Daoy (cell line): ENCODE measurements around the gene ASPSCR1. TPM values are rescaled to one million over a fixed set of nuclear protein-coding genes. Genes with fewer than 3 reads are reported as not detected.
A peak's percentile ranks its signal among the peaks of the same experiment; 100 is the strongest.

Source experiments
- DNase-seq: peaks from one replicate; pipeline ENCODE4 v3.0.0-alpha.2; 2015; ENCODE audit warnings: low read depth
- total RNA-seq: library from RNA; depleted of rRNA; stranded (reverse); fragments of >200 nt; shearing (Covaris generic); gene quantifications from 2 replicates; pipeline ENCODE4 v1.2.3, GENCODE V29; 2014

ASPSCR1 gene
- total RNA-seq, 1 experiment from 2014 or later: 41.3 TPM

DNA sequence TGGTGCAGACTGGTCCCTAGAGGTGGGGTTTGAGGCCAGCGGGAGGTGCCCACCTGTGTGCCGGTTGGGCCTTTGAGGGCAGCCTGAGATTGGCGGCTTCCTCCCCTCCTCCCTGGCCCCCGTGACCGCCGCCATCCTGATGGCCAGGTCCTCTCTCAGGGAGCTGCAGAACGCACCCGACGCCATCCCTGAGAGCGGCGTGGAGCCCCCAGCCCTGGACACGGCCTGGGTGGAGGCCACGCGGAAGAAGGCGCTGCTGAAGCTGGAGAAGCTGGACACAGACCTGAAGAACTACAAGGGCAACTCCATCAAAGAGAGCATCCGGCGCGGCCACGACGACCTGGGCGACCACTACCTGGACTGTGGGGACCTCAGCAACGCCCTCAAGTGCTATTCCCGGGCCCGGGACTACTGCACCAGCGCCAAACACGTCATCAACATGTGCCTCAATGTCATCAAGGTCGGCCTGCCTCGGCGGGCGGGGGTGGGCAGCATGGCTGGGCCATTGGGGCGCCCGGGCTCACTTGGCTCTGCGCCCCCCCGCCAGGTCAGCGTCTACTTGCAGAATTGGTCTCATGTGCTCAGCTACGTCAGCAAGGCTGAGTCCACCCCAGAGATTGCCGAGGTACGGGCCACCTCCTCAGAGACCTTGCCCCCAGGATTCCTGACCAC is 77.1 kb downstream of the ASPSCR1 start:
- DNase-seq: peak; percentile 10

- DNase-seq: peak; percentile 9
These were observed 77.9 kb downstream of the ASPSCR1 start for GRCh38 chr17:82055023-82055964.

DNA sequence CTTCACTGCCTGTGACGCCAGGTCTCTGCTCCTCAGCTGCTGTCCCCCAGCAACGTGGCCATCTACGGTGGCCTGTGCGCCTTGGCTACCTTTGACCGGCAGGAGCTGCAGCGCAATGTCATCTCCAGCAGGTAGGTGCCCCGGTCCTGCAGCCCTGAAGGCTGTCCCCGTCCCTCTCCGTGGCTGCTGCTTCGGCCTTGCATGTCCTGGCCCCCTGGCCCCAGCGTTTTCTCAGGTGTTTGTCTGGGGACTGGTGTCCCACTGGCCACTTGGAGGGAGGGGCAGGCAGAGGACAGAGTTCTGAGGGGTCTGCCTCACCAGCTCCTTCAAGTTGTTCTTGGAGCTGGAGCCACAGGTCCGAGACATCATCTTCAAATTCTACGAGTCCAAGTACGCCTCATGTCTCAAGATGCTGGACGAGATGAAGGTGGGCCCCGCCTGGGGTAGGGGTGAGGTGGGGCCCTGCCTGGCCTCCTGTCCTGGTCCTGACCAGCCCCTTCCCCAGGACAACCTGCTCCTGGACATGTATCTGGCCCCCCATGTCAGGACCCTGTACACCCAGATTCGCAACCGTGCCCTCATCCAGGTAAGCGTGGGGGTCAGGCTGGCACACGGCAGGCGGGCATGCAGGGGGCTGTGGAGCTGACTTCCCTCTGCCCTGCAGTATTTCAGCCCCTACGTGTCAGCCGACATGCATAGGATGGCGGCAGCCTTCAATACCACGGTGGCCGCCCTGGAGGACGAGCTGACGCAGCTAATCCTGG is 78.7 kb downstream of the ASPSCR1 start:
- DNase-seq: peak; percentile 5

DNA sequence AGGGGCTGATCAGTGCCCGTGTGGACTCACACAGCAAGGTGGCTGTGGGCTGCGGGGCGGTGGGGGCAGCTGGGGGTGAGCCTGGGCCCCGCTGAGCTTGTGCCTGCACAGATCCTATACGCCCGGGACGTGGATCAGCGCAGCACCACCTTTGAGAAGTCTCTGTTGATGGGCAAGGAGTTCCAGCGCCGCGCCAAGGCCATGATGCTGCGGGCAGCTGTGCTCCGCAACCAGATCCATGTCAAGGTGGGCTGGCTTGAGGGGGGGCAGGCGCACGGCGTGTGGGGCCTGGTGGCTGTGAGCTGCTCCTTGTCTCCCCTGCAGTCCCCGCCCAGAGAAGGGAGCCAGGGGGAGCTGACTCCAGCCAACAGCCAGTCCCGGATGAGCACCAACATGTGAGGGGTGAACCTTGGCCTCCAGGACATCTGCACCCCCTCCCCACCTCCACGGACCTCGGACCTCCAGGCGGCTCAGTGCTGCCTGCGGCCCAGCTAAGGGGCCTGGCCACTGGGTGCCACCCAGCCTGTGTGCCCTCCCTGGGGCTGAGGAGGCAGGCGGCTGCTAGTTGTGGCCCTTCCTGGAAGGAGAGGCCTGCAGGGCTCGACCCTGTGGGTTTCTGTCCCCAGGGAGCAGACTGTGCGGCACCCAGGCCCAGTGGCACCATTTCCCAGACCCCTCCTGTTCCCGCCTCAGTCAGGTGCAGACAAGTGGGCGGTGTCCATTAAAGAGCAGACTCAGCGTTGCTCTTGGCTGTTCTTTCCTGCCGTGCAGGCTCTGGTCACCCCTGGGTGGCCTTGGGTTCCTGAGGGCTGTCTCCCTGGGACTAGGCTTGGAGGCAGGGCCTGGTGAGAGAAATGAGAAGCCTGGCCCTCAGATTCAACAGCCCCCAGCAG is 79.5 kb downstream of the ASPSCR1 start:
- peak; percentile 11 for DNase-seq

DNA sequence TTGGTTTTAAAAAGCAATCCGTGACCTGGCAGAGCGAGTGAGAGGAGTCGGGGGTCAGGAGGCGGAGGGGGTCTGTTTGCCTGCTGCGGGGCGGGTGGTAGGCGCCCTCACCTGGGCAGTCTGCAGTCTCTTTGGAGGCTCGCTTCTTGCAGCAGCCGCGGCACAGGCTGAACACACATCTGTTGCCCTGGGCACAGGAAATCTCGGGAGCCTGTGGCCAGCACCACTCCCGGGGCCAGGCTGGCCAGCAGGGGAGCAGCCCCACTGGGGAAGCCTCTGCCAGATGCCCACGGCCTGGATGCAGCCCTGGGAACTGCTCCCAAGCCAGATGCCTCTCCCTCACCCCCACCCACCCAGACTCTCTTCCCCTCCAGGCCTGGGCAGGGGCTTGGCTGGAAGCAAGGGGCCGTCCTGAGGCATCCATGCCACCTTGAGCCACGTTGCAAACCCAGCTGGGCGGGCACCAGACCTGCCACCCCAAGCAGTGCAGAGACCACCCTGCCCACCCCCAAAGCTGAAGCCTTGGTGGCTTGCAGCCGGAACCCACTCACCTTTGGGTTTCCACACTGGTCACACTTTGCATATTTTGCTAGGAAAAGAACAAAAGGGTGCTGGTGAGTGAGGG is 80.9 kb downstream of the ASPSCR1 start:
- DNase-seq: peak; percentile 6

DNA sequence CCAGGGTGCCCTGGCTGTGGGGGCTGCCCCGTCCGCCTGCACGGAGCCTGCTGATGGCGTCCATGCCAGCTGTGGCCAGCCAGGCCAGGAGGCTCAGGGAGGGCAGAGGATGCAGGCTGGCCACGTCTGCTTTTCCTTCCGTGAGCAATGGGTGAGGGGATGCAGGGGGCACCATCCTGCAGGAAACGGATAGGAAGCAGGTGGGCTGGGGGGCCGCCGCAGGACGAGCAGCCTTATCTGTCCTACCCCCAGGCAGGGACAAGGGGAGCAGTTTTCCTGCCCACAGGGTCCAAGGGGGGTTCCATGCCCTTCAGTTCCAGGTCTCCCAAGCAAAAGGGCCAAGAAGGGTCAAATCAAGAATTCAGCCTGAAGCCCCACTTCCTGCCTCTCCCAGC is 81.4 kb downstream of the ASPSCR1 start:
- DNase-seq: peak; percentile 7

- peak; percentile 8 for DNase-seq
These were observed 82.0 kb downstream of the ASPSCR1 start for GRCh38 chr17:82059272-82060000.

DNA sequence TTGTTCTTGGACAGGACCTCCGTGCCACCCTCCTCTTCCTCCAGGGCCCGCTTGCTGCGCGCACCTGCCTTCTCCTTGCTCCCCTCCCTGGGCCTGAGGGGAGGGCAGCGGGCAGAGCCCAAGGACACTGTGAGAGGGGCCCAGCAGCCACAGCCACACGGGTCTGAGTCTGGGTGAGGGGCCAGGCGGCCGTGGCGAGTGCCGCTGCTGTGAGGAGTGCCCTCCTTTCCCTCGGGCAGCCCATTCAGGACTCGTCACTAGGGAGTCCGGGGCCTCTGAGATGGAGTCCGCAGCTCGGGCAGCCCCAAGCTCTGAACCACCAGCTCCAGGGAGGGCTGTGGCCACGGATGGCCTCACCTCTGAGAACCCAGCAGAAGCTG is 82.6 kb downstream of the ASPSCR1 start:
- peak; percentile 4 for DNase-seq

- DNase-seq: peak; percentile 3
These were observed 83.2 kb downstream of the ASPSCR1 start for GRCh38 chr17:82060614-82061013.

DNA sequence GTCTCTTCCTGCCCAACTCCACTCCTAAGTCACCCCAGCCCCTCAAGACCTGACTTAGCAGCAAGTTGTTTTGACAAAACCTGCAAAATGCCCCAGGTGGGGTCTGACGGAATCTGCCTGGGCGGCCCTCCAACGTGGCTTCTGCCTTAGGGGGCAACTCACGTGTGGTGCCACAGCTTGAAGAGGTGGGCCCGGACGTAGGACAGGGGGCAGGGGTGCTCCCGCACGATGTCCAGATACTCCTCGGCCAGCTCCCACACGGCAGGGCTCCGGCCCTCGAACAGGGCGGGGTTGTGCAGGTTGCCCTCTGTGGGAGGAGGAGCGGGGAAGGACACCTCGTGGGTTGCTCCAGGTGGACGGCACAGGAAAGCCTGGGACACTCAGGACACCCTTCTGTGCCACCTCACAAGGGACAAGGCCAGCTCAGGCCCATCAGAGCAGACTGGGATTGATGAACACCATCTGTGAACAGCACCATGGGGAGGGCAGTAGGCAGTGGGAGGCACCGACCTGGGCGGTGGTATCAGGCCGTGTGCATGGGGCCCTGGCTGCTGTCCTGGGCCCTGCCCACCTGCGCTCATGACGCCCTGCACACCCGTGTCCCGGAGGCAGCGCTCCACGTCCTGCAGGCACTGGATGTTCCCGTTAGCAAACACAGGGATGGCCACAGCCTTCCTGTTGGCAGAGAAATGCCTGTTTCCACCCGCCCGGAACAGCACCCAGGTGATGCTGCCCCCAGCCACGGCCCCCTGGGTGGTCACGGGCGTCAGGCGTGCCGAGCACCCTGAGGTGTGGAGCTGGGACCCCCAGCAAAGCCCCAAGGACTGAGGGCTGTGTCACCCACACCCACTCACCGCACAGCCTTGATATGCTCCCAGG is 83.9 kb downstream of the ASPSCR1 start:
- DNase-seq: no peak

DNA sequence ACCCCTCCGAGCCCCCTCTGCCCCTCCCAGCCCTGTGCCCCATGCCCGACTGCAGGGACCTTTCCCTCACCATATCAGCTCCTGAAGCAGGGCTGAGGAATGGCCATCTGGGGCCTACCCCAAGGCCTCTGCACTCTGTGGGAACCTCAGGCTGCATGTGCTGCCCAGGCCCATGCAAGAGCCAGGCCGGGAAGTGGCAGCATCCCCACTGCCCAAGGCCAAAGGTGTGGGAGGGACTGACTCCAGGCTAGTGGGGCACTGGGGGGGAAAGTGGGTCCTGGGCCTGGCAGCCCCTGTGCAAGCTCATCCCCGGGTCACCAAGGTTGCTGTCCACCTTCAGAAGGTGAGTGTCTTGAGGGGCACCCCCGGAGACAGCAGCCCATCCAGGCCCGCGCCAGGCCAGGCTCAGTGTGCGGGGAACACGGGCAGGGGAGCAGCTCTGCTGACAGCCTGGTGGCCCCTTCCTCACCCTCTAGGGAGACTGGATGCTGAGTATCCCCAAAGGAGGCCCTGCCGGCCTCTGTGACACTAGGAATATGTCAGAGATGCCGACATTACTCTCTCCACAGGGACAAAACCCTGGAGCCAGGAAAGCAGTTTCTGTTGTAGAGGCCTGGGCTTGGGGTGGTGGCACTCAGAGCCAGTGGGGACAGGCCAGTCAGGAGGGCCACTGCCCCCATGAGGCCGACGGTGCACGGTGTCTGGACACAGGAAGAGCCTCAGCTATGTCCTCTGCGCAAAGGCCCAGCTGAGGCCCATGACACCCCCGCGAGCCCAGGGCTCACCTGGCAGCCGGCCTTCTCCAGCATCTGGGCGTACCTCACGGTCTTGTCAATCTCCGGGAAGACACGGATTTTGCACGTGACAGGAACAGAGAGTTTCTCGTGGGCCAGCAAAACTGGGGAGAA is 84.9 kb downstream of the ASPSCR1 start:
- DNase-seq: no peak

- DNase-seq: no peak
These were observed 85.5 kb downstream of the ASPSCR1 start for GRCh38 chr17:82062984-82063368.

DNA sequence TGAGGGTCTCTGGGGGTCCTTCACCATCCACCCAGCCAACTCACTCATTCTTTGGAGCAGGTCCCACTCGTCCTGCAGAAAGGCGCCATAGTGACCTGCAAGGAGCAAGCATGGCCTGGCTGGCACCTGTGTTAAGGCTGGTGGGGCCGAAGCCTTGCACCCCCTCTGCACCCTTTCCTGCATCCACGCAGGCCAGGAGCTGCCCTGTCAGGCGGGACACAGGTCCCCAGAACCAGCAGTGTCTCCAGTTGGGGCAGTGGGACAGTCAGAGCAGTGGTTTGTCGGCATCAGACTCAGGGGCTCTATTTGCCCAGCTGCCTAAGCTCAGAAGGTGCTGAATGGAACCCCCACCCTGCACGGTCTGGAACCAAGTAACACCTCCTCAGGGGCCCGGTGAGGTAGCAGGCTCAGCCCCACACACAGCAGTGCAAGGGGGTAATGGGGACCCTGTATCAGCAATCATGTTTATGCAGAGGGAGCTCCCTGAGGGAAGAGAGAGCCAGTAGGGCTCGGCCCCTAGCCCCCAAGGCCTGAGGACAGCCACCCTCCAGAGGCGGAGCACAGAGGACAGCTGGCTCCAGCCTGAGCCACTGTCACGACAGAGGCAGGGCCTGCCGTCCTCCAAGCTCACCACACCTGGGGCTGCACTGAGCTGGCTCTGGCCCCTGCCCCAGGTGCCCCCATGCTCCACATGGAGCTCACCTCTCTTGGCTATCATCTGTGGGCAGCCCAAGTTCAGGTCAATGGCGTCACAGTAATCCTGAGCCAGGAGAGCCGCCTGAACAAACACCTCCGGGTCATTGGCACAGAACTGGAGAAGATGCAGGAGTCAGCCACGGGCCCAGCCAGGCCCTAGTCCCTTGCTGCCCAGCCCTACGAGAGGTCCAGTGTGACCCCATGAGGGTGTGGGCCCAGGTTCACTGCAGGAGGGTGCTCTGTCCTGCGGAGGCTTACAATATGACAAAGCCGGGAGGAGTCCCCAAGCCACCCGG is 86.3 kb downstream of the ASPSCR1 start:
- no peak for DNase-seq

DNA sequence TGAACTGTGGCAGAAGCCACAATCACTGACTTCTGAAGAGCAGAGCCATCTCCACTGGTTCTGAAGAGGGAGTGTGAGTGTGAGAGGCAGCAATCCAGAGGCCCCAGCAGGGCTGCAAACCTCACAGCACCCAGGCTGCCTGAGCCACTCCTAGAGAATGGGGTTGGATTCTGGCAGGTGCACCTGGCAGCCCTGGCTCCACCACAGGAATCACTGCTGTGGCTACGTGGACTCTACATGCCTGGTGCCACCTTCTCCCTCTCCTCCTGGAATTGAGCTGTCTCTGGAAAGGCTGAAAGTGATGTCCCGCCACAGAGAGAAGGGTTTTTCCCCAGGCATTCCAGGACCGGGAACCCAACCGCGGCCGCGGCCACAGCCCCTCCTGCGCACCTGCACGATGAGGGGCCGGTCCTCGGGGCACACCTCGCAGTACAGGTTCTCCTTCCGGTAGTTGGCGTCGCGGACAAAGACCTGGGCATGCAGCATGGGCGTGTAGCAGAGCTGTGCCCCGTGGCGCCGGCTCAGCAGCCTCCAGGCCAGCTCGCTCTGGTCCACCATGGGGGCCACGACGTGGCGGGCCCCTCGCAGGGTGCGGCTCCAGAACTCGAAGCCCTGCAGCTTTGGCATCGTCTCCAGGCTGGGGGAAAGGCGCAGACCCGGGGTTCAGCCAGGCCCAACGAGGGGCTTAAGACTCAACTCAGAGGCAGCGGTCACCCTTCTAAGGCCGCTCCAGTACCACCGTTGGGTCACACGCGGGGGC is 87.2 kb downstream of the ASPSCR1 start:
- no peak for DNase-seq

GRCh38 chr17:82065193-82065637 is 87.8 kb downstream of the ASPSCR1 start:
- no peak for DNase-seq
